Dermis microvascular lymphatic vessel endothelial cell (primary cell): Measurements from ENCODE around the gene IPMK. TPM values are rescaled to one million over a fixed set of nuclear protein-coding genes. Genes with fewer than 3 reads are reported as not detected.
A peak's percentile ranks its signal among the peaks of the same experiment; 100 is the strongest.
"Not testable (repeated sequence)": the region's sequence is repeated elsewhere in the genome, so short reads cannot be mapped to it uniquely, and the experiment has no call there.

Experiments used
- DNase-seq, 2 donors: peaks; one replicate each; pipeline versions ENCODE4 v3.0.0 to v3.0.0-alpha.2; 2010; ENCODE audit warnings: low read depth in 2 of 2
- total RNA-seq: library from RNA; depleted of rRNA; stranded (reverse); fragments of >200 nt; gene quantifications from 2 replicates; pipeline ENCODE4 v1.2.1, GENCODE V29; 2014

The IPMK gene
- total RNA-seq, 1 donor from 2014 or later = 6.0 TPM

DNA sequence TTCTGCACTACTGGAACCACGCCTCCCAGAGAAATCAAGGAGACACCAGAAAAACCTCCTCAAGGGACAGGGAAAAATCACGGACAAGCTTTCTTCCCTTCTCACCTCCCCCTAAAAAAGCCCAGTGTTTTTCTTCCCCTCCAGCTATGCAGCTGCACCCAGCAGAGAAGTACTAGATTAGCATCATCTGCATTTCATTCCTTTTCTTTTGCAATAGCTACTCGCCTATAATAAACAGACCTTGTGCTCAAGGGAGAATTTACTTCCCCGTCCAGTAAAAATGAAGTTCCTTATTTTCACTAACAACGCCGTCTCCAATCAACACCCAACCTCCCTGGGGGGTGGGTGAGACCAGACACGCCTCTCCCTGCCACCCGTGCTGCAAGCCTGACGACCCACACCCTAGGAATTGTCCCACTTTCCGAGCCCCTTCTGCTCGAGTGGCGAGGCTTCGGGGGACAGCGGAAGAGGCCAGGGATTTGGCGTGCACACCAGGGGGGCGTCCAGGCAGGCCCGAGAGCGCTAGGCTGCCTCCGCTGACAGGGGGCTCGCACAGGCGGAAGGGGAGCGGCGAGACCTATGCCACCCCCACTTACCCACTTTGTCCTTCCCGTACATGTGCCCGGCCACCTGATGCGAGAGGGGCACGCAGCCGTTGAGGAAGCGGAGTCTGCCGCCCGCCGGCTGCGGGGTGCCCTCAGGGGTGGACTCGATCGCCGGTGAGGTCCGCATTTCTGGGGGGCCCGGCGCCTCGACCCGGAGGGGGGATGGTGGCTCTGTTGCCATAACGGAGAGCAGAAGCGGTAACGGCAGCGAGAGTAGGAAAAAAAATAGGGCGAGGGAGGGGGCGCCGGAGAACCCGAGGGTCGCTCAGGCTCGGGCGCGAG is 625 bp downstream of the IPMK start:
- peak in 1 of 2 donors; percentile 67 for DNase-seq

DNA sequence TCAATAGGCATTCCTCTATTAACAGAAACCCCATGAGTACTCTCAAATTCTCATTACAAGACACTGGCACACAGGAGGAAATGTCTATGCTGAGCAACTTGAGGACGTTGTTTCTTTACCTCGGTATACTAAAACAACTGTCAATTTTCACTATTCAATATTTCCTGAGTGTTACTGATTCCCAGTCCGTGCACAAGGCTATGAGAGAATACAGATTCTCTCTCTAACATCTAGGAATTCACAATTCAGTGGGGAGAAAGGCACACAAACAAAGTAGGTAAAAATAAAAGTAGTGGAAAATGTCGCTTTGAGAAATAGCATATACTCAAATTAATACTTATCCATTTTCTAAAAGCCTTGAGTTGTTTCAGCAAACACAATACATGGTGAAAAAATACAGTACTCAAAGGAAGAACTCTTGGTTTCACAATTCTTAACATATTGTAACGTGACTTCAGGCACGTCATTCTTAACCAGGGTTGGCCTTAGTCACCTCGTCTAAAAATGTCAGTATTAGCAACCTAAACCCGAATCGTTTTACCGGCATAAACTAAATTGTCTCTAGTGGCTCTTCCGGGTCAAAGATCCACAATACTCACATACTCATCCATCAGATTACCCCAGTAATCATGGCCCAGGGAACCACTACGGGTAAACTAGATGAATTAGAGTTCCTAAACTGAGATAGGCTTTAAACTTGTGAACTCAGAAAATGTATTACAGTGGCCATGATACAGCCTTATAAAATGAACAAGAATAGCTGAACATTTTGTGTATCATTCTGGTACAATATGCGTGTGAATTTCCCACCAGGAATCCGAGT is 1.5 kb downstream of the IPMK start:
- DNase-seq = peak in 1 of 2 donors; percentile 61

DNA sequence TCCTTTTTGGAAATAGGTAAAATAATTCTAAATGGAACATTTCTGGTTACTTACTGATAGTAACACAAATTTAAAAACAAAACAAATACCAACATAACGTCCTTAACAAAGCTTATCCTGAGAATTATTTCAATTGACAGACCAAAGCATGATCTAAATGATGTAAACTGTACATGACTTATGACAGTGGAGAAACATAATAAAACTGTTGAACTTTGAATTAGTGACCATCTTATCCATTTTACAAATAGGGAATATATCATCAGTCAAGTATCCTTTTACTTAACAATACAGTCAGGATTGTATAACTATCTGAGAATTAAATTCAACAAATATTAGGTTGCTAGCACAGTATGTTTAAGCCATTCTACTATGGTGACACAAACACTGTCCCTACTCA is 2.4 kb downstream of the IPMK start:
- DNase-seq = no peak

DNA sequence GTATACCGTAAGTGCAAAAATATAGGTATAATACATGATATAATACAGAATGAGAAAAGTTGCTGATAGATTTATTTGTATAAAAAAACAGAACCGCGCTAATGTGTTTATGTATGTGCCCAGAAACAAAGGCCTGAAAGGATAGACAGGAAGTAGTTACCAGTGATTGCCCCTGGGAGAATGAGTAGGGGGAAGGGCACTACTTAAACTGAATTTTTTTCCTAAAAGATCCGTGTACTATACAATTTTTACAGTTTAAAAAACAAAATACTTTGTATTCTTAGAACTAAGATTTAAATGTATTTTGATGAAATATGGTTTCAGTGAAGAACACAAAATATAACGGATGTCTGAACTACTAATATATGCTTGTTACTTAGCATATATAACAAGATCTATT is 2.9 kb downstream of the IPMK start:
- DNase-seq = peak in 1 of 2 donors; percentile 73

DNA sequence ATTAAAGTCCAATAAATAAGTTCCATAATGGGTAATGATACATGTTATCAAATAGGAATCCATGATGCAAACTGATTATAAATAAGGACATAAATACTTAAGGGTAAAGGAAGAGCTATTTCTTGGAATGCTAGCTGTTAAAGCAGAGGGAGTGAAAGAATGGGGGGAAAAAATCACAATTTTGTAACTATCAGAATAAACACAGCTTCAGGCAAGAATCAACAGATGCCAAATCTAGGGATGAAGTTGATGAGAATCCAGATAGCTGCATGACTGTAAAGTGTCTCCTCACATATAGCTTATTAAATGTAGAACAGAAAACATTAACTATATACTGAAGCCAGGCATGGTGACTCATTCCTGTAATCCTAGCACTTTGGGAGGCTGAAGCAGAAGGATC is 4.9 kb downstream of the IPMK start:
- DNase-seq = no peak

DNA sequence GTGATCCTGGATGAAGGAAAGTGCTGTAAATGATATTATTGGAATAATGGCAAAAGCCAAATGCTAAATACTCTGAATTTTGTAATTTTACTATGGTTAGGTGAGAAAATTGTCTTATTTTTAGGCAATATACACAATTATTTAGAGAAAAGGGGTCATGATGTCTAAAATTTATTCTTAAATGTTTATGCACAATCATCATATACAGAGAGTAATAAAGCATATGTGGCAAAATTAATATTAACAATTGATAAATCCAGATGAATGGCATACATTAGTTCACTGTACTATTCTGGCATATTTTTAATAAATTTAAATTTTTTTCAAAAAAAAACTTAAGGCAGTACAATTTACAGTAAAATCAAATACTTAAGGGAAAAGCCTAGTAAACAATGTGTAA is 7.4 kb downstream of the IPMK start:
- DNase-seq = no peak

DNA sequence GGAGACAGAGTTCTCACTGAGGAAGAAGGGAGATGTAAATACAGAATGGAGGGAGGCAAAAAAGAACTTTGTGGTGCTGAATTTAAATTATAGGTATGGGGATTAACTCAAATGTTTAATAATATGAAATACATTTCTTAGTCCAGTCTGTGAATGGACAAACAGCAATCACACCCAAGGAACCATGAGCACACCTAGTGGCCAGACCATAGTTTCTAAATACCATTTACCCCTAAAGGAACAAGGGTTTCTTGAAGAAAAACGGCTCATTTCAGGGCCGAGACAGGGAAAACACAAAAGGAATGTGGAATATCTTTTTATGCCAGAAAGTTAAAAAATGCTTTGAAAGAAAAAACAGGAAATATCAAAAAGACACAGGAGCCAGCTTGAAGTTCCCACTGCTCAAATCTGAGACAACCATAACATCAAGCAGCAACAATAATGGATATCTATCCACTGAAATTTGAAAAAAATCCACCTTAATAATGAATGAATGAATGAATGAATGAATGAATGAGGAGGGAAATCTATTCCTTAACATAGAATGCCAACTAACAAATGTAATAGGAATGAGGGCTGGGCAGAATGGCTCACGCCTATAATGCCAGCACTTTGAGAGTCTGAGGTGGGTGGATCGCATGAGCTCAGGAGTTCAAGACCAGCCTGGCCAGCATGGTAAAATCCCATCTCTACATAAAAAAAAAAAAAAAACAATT is 8.6 kb downstream of the IPMK start:
- no peak for DNase-seq

DNA sequence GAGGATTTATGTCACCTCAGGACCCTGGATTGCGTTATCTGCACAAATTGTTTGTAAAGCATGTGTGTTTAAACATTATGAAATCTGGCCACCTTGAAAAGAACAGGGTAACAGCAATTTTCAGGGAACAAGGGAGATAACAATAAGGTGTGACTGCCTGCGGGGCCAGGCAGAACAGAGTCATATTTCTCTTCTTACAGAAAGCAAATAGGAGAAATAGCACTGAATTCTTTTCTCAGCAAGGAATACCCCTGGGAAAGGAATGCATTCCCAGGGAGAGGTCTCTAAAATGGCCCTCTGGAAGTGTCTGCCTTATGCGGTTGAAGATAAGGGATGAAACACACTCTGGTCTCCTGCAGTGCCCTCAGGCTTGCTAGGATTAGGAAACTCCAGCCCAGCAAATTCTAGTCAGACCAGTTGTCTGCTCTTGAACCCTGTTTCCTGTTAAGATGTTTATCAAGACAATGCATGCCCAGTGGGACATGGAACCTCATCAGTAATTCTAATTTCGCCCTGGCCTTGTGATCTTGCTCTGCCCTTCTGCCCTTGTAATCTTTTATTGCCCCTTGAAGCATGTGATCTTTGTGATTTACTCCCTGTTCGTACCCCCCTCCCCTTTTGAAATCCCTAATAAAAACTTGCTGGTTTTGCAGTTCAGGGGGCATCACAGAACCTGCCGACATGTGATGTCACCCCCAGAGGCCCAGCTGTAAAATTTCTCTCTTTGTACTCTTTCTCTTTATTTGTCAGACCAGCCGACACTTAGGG is 11.5 kb downstream of the IPMK start:
- not testable (repeated sequence) for DNase-seq

DNA sequence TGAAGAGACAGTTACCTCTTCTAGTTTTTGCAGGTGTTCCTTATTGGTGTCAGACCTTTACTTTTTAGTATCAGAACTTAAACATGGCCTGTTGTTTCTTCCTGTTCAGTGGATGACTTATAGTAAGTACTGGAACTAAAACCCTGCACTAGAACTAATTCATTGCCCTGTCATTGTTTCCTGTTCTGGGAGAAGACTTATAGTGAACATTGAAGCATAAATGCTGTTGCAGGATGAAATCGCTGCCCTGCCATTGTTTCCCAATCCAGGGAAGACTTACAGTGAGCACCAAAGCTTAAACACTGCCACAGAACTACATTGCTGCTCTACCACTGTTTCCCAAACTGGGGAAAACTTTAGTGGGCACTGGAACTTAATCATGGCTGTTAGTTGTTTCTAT is 13.1 kb downstream of the IPMK start:
- no peak for DNase-seq

DNA sequence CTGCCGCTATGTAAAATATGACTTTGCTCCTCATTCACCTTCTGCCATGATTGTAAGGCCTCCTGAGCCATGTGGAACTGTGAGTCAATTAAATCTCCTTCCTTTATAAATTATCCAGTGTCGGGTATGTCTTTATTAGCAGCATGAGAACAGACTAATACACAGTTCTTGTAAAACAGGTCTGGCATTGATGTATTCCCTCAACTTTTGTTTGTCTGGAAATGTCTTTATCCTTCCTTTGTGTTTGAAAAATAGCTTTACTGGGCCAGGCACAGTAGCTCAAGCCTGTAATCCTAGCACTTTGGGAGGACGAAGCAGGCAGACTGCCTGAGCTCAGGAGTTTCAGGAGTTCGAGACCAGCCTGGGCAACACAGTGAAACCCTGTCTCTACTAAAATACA is 14.5 kb downstream of the IPMK start:
- DNase-seq = no peak

DNA sequence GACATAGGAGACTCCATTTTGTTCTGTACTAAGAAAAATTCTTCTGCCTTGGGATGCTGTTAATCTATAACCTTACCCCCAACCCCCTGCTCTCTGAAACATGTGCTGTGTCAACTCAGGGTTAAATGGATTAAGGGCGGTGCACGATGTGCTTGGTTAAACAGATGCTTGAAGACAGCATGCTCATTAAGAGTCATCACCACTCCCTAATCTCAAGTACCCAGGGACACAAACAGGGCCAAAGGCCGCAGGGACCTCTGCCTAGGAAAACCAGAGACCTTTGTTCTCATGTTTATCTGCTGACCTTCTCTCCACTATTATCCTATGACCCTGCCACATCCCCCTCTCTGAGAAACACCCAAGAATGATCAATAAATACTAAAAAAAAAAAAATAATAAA is 23.0 kb downstream of the IPMK start:
- not testable (repeated sequence) for DNase-seq

DNA sequence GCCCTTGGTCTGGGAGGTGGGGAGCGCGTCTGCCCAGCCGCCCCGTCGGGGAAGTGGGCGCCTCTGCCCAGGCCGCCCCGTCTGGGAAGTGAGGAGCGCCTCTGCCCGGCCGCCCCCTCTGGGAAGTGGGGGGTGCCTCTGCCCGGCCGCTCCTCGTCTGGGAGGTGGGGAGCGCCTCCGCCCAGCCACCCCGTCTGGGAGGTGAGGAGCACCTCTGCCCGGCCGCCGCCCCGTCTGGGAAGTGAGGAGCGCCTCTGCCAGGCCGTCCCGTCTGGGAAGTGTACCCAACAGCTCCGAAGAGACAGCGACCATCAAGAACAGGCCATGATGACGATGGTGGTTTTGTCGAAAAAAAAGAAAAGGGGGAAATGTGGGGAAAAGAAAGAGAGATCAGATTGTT is 23.5 kb downstream of the IPMK start:
- not testable (repeated sequence) for DNase-seq

DNA sequence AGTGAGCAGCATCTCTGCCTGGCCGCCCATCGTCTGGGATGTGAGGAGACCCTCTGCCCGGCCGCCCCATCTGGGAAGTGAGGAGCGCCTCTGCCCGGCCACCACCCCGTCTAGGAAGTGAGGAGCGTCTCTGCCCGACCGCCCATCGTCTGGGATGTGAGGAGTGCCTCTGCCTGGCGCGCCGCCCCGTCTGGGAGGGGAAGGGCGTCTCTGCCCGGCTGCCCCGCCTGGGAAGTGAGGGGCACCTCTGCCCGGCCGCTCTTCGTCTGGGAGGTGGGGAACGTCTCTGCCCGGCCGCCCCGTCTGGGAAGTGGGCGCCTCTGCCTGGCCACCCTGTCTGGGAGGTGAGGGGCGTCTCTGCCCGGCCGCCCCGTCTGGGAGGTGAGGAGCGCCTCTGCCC is 23.9 kb downstream of the IPMK start:
- DNase-seq = not testable (repeated sequence)

DNA sequence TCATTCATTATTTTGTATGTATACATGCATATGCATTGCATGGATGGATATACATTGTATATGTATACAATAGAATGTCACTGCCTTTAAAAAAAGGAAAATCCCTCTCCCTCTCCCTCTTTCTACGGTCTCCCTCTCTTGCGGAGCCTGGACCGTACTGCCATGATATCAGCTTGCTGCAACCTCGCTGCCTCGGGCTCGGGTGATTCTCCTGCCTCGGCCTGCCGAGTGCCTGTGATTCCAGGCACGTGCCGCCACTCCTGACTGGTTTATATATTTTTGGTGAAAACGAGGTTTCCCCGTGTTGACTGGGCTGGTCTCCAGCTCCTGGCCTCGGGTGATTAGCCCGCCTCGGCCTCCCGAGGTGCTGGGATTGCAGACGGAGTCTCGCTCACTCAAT is 24.4 kb downstream of the IPMK start:
- DNase-seq = no peak

DNA sequence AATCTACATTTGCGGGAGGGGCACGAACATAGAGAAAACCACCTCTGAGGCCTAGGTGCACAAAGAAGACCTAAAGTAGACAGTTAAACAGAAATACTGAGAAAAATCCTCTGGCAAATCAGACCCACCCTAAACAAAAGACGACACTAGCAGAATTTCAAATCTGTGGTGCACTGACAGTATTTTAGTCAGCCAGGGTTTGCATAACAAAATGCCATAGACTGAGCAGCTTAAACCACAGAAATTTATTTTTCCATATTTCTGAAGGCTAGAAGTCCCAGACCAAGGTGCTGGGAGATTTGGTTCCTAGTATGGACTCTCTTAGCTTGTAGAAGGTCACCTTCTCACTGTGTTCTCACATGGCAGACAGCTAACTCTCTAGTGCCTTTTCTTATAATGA is 26.3 kb downstream of the IPMK start:
- DNase-seq = no peak

DNA sequence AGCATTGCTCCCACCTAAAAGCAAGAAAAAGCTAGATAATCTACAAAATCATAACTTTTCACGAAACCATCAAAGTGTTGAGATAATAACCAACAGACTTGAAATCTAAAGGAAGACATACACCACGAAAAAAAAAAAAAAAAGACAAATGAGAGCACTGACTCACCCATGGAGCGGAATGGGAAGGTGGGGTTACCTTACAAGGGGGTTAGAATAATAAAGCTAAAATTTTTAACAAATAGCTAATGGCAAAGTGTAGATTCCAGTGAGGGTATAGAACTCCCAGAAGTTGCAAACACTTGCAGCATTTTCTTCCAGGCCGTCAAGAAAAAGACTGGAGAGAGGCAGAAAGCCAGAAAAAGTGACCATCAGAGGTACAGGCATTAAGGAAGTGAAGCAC is 27.2 kb downstream of the IPMK start:
- DNase-seq = peak in 1 of 2 donors; percentile 58

DNA sequence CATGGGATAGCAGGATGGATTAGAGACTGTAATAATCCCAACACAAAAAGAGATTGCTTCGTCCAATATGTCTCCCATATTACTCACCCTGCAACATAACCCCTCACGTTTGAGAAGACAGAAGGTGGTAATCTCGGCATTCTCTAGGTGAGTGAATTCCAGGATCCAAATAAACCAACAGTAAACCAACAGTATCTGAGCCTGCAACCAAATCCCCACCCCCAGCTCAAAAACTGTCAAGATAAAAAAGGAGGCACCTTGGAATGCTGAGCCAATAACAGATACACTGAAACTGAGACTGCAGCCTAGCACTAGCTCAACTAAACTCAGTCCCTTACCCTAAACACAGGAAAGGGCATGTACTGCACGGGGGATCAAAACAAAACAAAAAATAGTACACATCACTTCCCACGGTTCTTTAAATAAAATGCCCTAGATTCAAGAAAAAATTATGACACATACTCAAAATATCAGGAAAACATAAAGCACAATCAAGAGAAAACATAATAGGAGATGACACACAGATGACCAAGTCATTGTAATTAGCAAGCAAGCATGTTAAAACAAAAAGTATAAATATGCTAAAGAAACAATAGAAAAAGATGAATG is 28.0 kb downstream of the IPMK start:
- DNase-seq = peak; percentile 7 to 87

DNA sequence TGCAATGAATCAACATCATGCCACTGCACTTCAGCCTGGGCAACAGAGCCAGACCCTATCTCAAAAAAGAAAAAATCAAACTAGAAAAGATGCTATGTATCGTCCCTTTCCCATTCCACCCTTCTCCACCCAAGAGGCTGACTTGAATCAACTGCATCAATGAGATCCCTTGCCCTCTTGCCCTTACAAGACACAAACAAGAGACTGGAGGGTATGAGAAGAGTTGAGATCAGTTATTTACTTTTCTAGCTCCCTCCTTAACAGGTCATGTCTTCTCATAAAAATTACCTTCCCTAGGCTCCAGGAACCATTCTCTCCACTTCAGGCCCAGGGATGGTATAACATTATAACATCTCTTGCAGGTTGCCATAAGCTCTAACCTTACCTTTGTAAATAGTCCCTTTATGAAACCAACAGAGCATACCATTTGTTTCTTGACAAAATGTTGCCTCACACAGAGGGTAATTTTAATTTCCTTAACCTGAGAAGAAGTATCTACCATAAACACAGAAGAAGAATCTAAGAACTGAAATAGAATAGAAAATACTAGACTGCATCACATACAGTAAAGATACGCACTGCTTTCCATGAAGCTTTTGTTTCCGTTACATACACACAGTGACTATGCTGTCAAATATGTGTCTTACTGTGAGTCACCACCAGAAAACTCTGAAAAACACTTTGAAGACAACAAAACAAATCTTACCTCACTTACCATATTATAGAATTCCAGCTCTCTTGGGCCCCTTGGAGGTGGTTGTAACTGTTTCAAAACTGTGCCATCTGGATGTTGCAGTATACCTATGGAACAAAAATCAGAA is 30.5 kb downstream of the IPMK start:
- peak; percentile 70 to 93 for DNase-seq

DNA sequence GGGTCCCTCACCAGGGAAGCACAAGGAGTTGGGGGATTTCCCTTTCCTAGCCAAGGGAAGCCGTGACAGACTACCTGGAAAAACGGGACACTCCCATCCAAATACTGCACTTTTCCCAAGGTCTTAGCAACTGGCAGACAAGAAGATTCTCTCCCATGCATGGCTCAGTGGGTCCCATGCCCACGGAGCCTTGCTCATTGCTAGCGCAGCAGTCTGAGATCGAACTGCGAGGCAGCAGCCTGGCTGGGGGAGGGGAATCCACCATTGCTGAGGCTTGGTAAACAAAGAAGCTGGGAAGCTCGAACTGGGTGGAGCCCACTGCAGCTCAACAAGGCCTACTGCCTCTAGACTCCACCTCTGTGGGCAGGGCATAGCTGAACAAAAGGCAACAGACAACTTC is 37.8 kb downstream of the IPMK start:
- DNase-seq = not testable (repeated sequence)

DNA sequence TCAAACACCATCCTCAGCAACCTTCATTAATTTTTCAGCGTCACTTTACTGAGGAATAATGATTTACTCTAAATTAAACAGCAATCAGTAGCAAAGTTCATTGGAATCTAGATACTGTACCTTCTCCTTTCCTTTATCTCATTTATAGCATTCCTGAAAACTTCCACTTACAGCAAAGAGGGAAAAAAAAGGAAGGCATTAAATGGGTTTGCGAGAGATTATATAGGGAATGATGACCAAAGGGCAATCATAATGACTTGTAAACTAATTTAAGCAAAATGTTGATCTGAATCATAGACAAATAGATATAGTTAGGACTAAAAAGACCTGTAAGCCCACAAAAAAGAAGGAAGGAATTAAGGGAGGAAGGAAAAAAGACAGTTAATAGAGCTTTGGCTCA is 42.0 kb downstream of the IPMK start:
- DNase-seq = no peak
